ENCODE data around the gene WFDC12.

WFDC12 gene

DNA sequence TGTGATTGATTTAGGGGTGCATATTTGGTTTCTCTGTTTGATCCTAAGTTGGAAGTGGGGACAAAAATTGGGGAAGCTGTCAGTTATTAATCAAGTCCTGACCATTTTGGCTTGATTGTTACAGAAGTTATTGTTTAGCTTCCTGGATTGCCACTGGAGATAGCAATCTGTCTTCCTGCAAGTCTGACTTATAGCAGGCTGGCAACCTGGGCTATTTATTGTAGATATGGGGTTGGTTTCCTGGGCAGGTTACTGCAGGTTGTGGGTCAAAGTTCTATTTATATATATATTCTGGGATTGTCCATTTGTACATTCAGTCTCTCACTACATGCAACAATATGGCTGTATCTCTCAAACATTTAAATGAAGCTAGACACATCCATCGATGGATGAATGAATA, 41.1 kb downstream of the WFDC12 start (continued):
- TF ChIP-seq, protein P1, sequence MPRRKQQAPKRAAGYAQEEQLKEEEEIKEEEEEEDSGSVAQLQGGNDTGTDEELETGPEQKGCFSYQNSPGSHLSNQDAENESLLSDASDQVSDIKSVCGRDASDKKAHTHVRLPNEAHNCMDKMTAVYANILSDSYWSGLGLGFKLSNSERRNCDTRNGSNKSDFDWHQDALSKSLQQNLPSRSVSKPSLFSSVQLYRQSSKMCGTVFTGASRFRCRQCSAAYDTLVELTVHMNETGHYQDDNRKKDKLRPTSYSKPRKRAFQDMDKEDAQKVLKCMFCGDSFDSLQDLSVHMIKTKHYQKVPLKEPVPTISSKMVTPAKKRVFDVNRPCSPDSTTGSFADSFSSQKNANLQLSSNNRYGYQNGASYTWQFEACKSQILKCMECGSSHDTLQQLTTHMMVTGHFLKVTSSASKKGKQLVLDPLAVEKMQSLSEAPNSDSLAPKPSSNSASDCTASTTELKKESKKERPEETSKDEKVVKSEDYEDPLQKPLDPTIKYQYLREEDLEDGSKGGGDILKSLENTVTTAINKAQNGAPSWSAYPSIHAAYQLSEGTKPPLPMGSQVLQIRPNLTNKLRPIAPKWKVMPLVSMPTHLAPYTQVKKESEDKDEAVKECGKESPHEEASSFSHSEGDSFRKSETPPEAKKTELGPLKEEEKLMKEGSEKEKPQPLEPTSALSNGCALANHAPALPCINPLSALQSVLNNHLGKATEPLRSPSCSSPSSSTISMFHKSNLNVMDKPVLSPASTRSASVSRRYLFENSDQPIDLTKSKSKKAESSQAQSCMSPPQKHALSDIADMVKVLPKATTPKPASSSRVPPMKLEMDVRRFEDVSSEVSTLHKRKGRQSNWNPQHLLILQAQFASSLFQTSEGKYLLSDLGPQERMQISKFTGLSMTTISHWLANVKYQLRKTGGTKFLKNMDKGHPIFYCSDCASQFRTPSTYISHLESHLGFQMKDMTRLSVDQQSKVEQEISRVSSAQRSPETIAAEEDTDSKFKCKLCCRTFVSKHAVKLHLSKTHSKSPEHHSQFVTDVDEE (CRISPR knock-in tag; IDR thresholded peaks at IDR 0.05), result no peak
- no peak for TF ChIP-seq ZNF70 (CRISPR knock-in tag; IDR thresholded peaks at IDR 0.05)
- TF ChIP-seq GLIS3 (CRISPR knock-in tag; IDR thresholded peaks at IDR 0.05), result no peak
- no peak for TF ChIP-seq ZC3H10 (CRISPR knock-in tag; IDR thresholded peaks at IDR 0.05)
- TF ChIP-seq ISL1 (CRISPR knock-in tag; IDR thresholded peaks at IDR 0.05), result no peak
- no peak for TF ChIP-seq TOX (CRISPR knock-in tag; IDR thresholded peaks at IDR 0.05; ENCODE audit: borderline replicate concordance)
- TF ChIP-seq SNAI2 (CRISPR knock-in tag; IDR thresholded peaks at IDR 0.05), result no peak
- TF ChIP-seq ARNTL (CRISPR knock-in tag; IDR thresholded peaks at IDR 0.05; ENCODE audit: borderline replicate concordance, low read depth), result no peak
- no peak for TF ChIP-seq CSDC2 (CRISPR knock-in tag; IDR thresholded peaks at IDR 0.05)
- no peak for TF ChIP-seq ZNF8 (CRISPR knock-in tag; IDR thresholded peaks at IDR 0.05)
- no peak for TF ChIP-seq BACH2 (CRISPR knock-in tag; IDR thresholded peaks at IDR 0.05; ENCODE audit: borderline replicate concordance)

DNA sequence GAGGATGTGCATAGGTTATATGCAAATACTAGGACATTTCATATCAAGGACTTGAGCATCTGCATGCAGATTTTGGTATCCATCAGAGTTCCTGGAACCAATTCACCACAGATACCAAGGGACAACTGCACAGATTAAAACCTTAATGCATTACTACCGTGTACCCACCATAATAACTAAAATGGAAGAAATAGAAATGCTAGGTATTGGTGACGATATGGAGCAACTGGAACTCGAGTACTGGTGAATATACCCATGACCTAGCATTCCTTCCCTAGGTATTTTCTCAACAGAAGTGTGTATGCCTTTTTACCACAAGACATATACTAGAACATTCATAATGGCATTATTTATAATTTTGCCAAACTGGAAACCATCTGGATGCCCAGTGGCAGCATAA, 41.8 kb downstream of the WFDC12 start:
- no peak for ATAC-seq
- no peak for TF ChIP-seq BACH2 (CRISPR knock-in tag; IDR thresholded peaks at IDR 0.05; ENCODE audit: borderline replicate concordance)
- TF ChIP-seq ZNF70 (CRISPR knock-in tag; IDR thresholded peaks at IDR 0.05), result no peak
- TF ChIP-seq ZNF8 (CRISPR knock-in tag; IDR thresholded peaks at IDR 0.05), result no peak
- TF ChIP-seq ZC3H10 (CRISPR knock-in tag; IDR thresholded peaks at IDR 0.05), result no peak
- TF ChIP-seq ISL1 (CRISPR knock-in tag; IDR thresholded peaks at IDR 0.05), result no peak

DNA sequence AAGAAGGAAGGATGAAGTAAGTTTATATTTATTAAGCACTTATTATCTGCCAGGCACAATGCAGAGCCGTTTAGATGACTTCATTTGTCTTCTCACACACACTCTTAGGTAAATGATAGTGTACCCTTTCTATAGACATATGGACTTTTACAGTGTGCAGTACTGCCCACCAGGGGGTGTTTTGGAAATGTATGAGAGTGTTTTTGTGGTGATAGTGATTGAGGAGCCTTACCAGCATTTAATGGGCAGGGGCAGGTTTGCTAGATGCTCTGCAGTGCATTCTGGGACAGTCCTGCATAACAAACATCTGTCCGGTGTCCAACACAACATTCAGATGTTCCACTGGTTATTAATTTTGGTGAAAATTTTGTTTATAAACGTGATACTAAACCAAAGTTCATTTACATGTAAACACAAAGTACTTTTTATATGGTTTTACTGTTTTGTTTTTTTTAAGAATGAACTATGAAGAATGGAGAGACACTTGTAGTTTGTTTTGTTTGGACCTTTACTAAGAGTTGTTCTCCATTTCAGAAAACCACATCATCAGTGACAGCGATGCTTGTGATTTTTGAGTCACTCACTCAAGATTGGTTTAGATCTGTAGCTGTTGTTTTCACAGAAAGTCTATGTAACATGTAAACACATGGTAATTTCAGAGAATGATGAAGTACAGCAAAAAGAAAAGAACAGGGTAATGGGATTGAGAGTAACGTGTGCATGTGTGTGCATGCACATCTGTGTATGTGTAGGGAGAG, 43.2 kb downstream of the WFDC12 start:
- peak; percentile 71 for ATAC-seq
- TF ChIP-seq SNAI2 (CRISPR knock-in tag; IDR thresholded peaks at IDR 0.05), result no peak
- no peak for TF ChIP-seq PPARA (CRISPR knock-in tag; IDR thresholded peaks at IDR 0.05; ENCODE audit: borderline replicate concordance)
- no peak for TF ChIP-seq CSDC2 (CRISPR knock-in tag; IDR thresholded peaks at IDR 0.05)
- TF ChIP-seq, protein P2, sequence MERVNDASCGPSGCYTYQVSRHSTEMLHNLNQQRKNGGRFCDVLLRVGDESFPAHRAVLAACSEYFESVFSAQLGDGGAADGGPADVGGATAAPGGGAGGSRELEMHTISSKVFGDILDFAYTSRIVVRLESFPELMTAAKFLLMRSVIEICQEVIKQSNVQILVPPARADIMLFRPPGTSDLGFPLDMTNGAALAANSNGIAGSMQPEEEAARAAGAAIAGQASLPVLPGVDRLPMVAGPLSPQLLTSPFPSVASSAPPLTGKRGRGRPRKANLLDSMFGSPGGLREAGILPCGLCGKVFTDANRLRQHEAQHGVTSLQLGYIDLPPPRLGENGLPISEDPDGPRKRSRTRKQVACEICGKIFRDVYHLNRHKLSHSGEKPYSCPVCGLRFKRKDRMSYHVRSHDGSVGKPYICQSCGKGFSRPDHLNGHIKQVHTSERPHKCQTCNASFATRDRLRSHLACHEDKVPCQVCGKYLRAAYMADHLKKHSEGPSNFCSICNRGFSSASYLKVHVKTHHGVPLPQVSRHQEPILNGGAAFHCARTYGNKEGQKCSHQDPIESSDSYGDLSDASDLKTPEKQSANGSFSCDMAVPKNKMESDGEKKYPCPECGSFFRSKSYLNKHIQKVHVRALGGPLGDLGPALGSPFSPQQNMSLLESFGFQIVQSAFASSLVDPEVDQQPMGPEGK (CRISPR knock-in tag; IDR thresholded peaks at IDR 0.05; ENCODE audit: borderline replicate concordance), result no peak
- TF ChIP-seq ARNTL (CRISPR knock-in tag; IDR thresholded peaks at IDR 0.05; ENCODE audit: borderline replicate concordance, low read depth), result no peak
- TF ChIP-seq TCF4 (CRISPR knock-in tag; IDR thresholded peaks at IDR 0.05; ENCODE audit: borderline replicate concordance), result no peak
- no peak for TF ChIP-seq ZFP30 (CRISPR knock-in tag; IDR thresholded peaks at IDR 0.05)
- no peak for TF ChIP-seq RARB (CRISPR knock-in tag; IDR thresholded peaks at IDR 0.05)
- TF ChIP-seq BACH2 (CRISPR knock-in tag; IDR thresholded peaks at IDR 0.05; ENCODE audit: borderline replicate concordance), result no peak
- TF ChIP-seq ZNF70 (CRISPR knock-in tag; IDR thresholded peaks at IDR 0.05), result no peak
- TF ChIP-seq, protein P3, sequence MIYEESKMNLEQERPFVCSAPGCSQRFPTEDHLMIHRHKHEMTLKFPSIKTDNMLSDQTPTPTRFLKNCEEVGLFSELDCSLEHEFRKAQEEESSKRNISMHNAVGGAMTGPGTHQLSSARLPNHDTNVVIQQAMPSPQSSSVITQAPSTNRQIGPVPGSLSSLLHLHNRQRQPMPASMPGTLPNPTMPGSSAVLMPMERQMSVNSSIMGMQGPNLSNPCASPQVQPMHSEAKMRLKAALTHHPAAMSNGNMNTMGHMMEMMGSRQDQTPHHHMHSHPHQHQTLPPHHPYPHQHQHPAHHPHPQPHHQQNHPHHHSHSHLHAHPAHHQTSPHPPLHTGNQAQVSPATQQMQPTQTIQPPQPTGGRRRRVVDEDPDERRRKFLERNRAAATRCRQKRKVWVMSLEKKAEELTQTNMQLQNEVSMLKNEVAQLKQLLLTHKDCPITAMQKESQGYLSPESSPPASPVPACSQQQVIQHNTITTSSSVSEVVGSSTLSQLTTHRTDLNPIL (CRISPR knock-in tag; IDR thresholded peaks at IDR 0.05; ENCODE audit: low read depth), result no peak
- no peak for TF ChIP-seq ZNF8 (CRISPR knock-in tag; IDR thresholded peaks at IDR 0.05)
- TF ChIP-seq, protein P1 (CRISPR knock-in tag; IDR thresholded peaks at IDR 0.05), result no peak
- TF ChIP-seq, protein P4, sequence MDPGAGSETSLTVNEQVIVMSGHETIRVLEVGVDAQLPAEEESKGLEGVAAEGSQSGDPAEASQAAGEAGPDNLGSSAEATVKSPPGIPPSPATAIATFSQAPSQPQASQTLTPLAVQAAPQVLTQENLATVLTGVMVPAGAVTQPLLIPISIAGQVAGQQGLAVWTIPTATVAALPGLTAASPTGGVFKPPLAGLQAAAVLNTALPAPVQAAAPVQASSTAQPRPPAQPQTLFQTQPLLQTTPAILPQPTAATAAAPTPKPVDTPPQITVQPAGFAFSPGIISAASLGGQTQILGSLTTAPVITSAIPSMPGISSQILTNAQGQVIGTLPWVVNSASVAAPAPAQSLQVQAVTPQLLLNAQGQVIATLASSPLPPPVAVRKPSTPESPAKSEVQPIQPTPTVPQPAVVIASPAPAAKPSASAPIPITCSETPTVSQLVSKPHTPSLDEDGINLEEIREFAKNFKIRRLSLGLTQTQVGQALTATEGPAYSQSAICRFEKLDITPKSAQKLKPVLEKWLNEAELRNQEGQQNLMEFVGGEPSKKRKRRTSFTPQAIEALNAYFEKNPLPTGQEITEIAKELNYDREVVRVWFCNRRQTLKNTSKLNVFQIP (CRISPR knock-in tag; IDR thresholded peaks at IDR 0.05; ENCODE audit: borderline replicate concordance, low read depth), result no peak
- no peak for TF ChIP-seq ESRRG (CRISPR knock-in tag; IDR thresholded peaks at IDR 0.05)
- no peak for TF ChIP-seq TOX (CRISPR knock-in tag; IDR thresholded peaks at IDR 0.05; ENCODE audit: borderline replicate concordance)
- no peak for TF ChIP-seq GLIS3 (CRISPR knock-in tag; IDR thresholded peaks at IDR 0.05)
- TF ChIP-seq, protein P5, sequence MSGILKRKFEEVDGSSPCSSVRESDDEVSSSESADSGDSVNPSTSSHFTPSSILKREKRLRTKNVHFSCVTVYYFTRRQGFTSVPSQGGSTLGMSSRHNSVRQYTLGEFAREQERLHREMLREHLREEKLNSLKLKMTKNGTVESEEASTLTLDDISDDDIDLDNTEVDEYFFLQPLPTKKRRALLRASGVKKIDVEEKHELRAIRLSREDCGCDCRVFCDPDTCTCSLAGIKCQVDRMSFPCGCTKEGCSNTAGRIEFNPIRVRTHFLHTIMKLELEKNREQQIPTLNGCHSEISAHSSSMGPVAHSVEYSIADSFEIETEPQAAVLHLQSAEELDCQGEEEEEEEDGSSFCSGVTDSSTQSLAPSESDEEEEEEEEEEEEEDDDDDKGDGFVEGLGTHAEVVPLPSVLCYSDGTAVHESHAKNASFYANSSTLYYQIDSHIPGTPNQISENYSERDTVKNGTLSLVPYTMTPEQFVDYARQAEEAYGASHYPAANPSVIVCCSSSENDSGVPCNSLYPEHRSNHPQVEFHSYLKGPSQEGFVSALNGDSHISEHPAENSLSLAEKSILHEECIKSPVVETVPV (CRISPR knock-in tag; IDR thresholded peaks at IDR 0.05), result no peak
- no peak for TF ChIP-seq ZC3H10 (CRISPR knock-in tag; IDR thresholded peaks at IDR 0.05)
- TF ChIP-seq OSR1 (CRISPR knock-in tag; IDR thresholded peaks at IDR 0.05), result no peak

All from SK-N-SH treated with all-trans-retinoic acid at 6 μM for 48 hours (cell line).